NCI-H2107 treated with DMSO at 0.1 percent for 48 hours (cell line): ENCODE measurements around the gene SIRT7.
A peak's percentile ranks its signal among the peaks of the same experiment; 100 is the strongest.

ENCODE experiments used
- DNase-seq: peaks from one replicate; lab custom pipeline; 2025; ENCODE audit not compliant: unreplicated experiment; lab: John Stamatoyannopoulos, UW

The SIRT7 gene

DNA sequence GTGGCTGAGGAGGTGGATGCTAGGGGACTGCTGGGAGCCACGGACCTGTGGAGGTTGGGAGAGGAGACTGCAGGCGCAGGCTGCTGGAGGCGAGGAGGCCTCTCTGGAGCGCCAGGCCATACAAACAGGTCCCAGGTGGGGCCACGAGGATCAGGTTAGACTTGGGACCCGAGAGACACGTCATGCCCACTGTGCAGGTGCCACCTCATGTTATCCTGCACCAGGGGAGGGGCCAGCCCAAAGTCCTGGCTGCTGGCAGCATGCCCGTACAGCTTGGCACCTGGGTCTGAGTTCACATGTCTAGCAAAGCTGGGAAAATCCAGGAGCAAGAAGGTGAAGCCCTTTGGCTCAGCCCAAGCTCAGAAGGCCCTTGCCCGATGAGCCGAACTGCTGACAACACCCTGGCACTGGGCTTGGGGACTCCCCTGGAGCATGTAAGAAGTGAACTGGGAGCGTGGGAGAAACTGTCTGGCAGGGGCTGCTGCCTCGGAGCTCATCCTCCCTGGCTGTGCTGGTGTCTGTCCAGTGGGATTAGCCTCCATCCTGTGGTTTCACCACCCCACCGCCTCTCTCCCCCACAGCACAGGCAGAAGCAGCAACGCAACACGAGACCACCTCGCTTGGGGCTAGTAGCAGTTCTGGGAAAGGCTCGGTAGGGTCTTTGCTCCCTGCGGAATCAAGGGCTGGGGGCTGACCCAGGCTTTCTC, 52.1 kb downstream of the SIRT7 start:
- DNase-seq = peak; percentile 83

DNA sequence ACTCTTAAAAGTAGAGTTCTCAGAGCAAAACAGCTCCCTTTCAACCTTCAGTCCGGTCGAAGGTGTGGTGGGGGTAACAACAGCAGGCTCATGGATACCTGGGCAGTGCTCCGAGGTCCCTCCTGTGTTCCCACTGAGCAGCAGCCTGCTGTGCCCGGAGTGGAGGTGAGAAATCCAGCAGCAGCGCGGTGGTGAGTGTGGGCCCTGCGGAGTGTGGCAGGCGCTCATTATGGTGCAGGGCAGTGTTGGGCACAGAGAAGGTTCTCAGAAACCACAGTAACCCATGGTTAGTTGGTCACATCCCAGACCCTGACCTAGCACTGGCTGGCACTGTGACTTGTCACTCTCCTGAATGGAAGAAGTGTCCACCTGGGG, 52.6 kb downstream of the SIRT7 start:
- DNase-seq = no peak

- DNase-seq = no peak
Measured at GRCh38 chr17:81863833-81864768, 53.9 kb downstream of the SIRT7 start.

DNA sequence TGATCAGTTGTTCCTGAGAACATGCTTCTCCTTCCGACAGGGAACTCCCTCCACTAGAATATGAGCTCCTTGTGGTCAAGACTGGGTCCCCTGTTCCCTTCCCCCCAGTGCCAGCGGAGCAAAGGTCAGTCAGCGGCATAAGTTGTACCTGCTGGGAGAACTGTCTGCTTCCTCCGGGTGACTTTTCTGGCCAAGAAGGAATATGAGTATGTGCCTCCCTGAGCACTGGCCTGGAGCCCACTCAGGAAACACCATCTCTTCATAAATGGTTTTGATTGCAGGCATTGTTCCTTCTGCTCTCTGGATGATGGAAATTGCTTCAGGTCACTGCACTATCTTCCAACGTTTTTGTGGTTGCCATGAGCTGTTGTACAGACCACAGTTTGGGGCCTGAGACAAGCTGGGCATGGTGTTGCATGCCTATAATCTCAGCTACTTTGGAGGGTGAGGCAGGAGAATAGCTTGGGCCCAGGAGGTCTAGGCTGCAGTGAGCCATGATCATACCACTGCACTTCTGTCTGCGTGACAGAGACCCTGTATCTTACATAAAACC, 54.8 kb downstream of the SIRT7 start:
- no peak for DNase-seq
